ENCODE results near the gene STUM. TPM values are rescaled to one million over a fixed set of nuclear protein-coding genes. Genes with fewer than 3 reads are reported as not detected.

The STUM gene
- total RNA-seq, 6 experiments from 2014 or later: 0.06 to 0.68 (median 0.13) TPM; not detected in 2

- no peak for DNase-seq
- H3K36me3 ChIP-seq: no peaks in the 10 kb centered on the region
- no peak for ATAC-seq
- H3K27ac ChIP-seq: no peak overlapping the region
- TF ChIP-seq CTCF (IDR thresholded peaks at IDR 0.05) (no peak), POLR2A (IDR thresholded peaks at IDR 0.05) (no peak)
- intact Hi-C loops (cut with DNase I): no loop called here
- WGBS (ENCODE audit: insufficient coverage, low coverage, low lambda C conversion rate, missing lambda C conversion rate): 93% methylated on average over 3 of the region's 4 CpGs
- H3K9me3 ChIP-seq: no peaks in the 10 kb centered on the region
- H3K4me3 ChIP-seq: no peak overlapping the region
- no peaks in the 10 kb centered on the region for H3K4me1 ChIP-seq
- no peaks in the 10 kb centered on the region for H3K27me3 ChIP-seq
These were observed 17.0 kb upstream of the STUM start for GRCh38 chr1:226531360-226532093.

- TF ChIP-seq CTCF (IDR thresholded peaks at IDR 0.05) (no peak), POLR2A (IDR thresholded peaks at IDR 0.05) (no peak)
- ATAC-seq: no peak
- H3K27ac ChIP-seq: no peak overlapping the region
- no peaks in the 10 kb centered on the region for H3K27me3 ChIP-seq
- intact Hi-C loops (cut with DNase I): no loop called here
- no peaks in the 10 kb centered on the region for H3K4me1 ChIP-seq
- WGBS (ENCODE audit: insufficient coverage, low coverage, low lambda C conversion rate, missing lambda C conversion rate): 61% methylated on average over 2 of the region's 2 CpGs
- DNase-seq: no peak
- no peaks in the 10 kb centered on the region for H3K36me3 ChIP-seq
- H3K4me3 ChIP-seq: no peak overlapping the region
- H3K9me3 ChIP-seq: no peaks in the 10 kb centered on the region
These were observed 16.0 kb upstream of the STUM start for GRCh38 chr1:226532553-226532952.

DNA sequence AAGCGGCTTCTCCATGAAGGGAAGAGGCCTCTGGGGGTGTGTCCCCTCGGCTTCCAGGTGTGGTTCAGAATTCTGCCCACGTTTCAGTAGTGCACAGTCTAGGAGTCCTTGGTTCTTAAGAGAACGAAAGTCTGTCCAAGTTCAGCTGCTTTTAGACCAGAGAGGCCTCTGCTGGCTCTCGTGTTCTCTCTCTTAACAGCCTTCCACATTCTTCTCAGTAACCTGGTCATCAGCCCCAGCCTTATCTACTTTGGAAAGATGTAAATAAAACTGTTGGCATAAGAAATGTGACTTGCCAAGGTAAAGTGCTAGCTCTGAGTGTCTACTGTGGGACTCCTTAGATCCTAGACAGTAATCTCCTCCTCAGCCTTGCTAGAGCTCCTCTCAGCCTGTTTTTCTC lies 15.3 kb upstream of the STUM start:
- intact Hi-C loops (cut with DNase I): no loop called here
- Histone ChIP-seq H3K27ac (no peak overlapping the region), H3K27me3 (no peaks in the 10 kb centered on the region), H3K4me3 (no peak overlapping the region), H3K9me3 (no peaks in the 10 kb centered on the region), H3K4me1 (no peaks in the 10 kb centered on the region), H3K36me3 (no peaks in the 10 kb centered on the region)
- 37% methylated on average over 4 of the region's 5 CpGs for WGBS (ENCODE audit: insufficient coverage, low coverage, low lambda C conversion rate, missing lambda C conversion rate)
- TF ChIP-seq CTCF (IDR thresholded peaks at IDR 0.05): no peak
- no peak for TF ChIP-seq POLR2A (IDR thresholded peaks at IDR 0.05)
- ATAC-seq (no peak), DNase-seq (no peak)

GRCh38 chr1:226534098-226534497 lies 14.5 kb upstream of the STUM start:
- intact Hi-C loops (cut with DNase I): no loop called here

More at GRCh38 chr1:226534098-226534497, 14.5 kb upstream of the STUM start:
- no peak for DNase-seq
- TF ChIP-seq CTCF (IDR thresholded peaks at IDR 0.05) (no peak), POLR2A (IDR thresholded peaks at IDR 0.05) (no peak)
- no peak overlapping the region for H3K27ac ChIP-seq
- 93% methylated on average over 2 of the region's 3 CpGs for WGBS (ENCODE audit: insufficient coverage, low coverage, low lambda C conversion rate, missing lambda C conversion rate)
- H3K4me3 ChIP-seq: no peak overlapping the region
- ATAC-seq: no peak
- no peaks in the 10 kb centered on the region for H3K4me1 ChIP-seq
- no peaks in the 10 kb centered on the region for H3K9me3 ChIP-seq
- no peaks in the 10 kb centered on the region for H3K36me3 ChIP-seq
- H3K27me3 ChIP-seq: no peaks in the 10 kb centered on the region

All from right lobe of liver (tissue), 6 donors.